Prostate gland (tissue), 2 donors: ENCODE measurements around the gene CD52. TPM values are rescaled to one million over a fixed set of nuclear protein-coding genes. Genes with fewer than 3 reads are reported as not detected.

Experiments
- DNase-seq: peaks from one replicate; pipeline ENCODE4 v3.0.0-alpha.2; 2019; ENCODE audit warnings: low spot score
- H3K27ac ChIP-seq, 2 donors: fragments of 200-600 bp; sonication (generic); 2 replicates each; pipeline ENCODE4 v1.5.1; 2017 to 2019
- H3K27me3 ChIP-seq: fragments of 200-600 bp; sonication (generic); replicated peaks from 2 replicates; pipeline ENCODE4 v1.5.1; 2019; ENCODE audit not compliant: insufficient read depth
- H3K36me3 ChIP-seq, 2 donors: fragments of 200-600 bp; sonication (generic); 1 replicate in 1 of 2; 2 replicates in 1 of 2; pipeline versions ENCODE4 v1.5.1 to v1.8.1; 2017 to 2019
- H3K4me1 ChIP-seq: fragments of 200-600 bp; sonication (generic); replicated peaks from 2 replicates; pipeline ENCODE4 v1.5.1; 2019
- H3K4me3 ChIP-seq, 2 donors: fragments of 200-600 bp; sonication (generic); 2 replicates each; pipeline ENCODE4 v1.5.1; 2017 to 2019
- H3K9me3 ChIP-seq: fragments of 200-600 bp; sonication (generic); 2 replicates; pipeline ENCODE4 v1.5.1; 2017
- CTCF ChIP-seq, 4 experiments: fragments of 200-600 bp in 2 of 4; fragments of 450-650 bp in 2 of 4; sonication (generic) in 2 of 4; IDR thresholded peaks; 1 replicate in 3 of 4; 2 replicates in 1 of 4; pipeline ENCODE4 v1.5.1; 2016 to 2019; ENCODE audit warnings: antibody characterized with exemption in 4 of 4, mild to moderate bottlenecking in 2 of 4, moderate library complexity in 2 of 4
- POLR2A ChIP-seq: fragments of 450-650 bp; IDR thresholded peaks from one replicate; pipeline ENCODE4 v1.6.1; 2016; ENCODE audit warnings: antibody characterized with exemption, mild to moderate bottlenecking
- POLR2AphosphoS5 ChIP-seq: sonication (generic); formaldehyde crosslinking; IDR thresholded peaks from one replicate; pipeline ENCODE4 v1.6.1; 2017; ENCODE audit warnings: antibody characterized with exemption
- WGBS: methylation state at CpG from one replicate; pipeline ENCODE4 v1.1.5; 2018; 5-methylcytosine and 5-hydroxymethylcytosine counted together
- intact Hi-C: fragments of 100-400 bp; cut with DNase I; formaldehyde crosslinking; loops from one replicate; pipeline ENCODE4 v1.14.2; 2022
- total RNA-seq, 2 donors: library from RNA; depleted of rRNA; stranded (reverse); fragments of >200 nt; gene quantifications; one replicate each; pipeline ENCODE4 v1.1.0, GENCODE V29; 2016

Gene CD52
- total RNA-seq, 2 donors from 2014 or later, result 3.2 to 5.3 TPM

- TF ChIP-seq POLR2A (peak; percentile 27), CTCF (IDR thresholded peaks at IDR 0.05) (no peak), POLR2AphosphoS5 (peak; percentile 82)
- Histone ChIP-seq H3K4me1 (peaks cover 23% of the 10 kb centered on the region), H3K27ac (peak overlapping the region; percentile 87 to 92), H3K36me3 (no peaks in the 10 kb centered on the region), H3K9me3 (no peaks in the 10 kb centered on the region), H3K27me3 (no peaks in the 10 kb centered on the region), H3K4me3 (no peak overlapping the region)
- DNase-seq, result peak; percentile 88
- intact Hi-C loops, result loop anchor here (5.0 kb wide), 2 partner anchors 46 to 166 kb away; partner anchors contain the start of genes CEP85 and PDIK1L
- 15% methylated on average over 4 of the region's 4 CpGs for WGBS
Measured at GRCh38 chr1:26278303-26278702, 39.5 kb upstream of the CD52 start.

- peak; percentile 0 for TF ChIP-seq POLR2AphosphoS5
- TF ChIP-seq POLR2A, result no peak
- H3K27me3 ChIP-seq, result no peaks in the 10 kb centered on the region
- H3K4me1 ChIP-seq, result peaks cover 23% of the 10 kb centered on the region
- no peaks in the 10 kb centered on the region for H3K36me3 ChIP-seq
- intact Hi-C loops, result loop anchor here (5.0 kb wide), 2 partner anchors 47 to 167 kb away; partner anchors contain the start of genes CEP85 and PDIK1L
- peak overlapping the region; percentile 77 to 91 for H3K4me3 ChIP-seq
- no peaks in the 10 kb centered on the region for H3K9me3 ChIP-seq
- peak overlapping the region; percentile 87 to 92 for H3K27ac ChIP-seq
- peak; percentile 46 for DNase-seq
- 36% methylated on average over 9 of the region's 9 CpGs for WGBS
Measured at GRCh38 chr1:26278724-26279455, 38.9 kb upstream of the CD52 start.

GRCh38 chr1:26279456-26280332 is 38.1 kb upstream of the CD52 start, which contains the start of gene SH3BGRL3:
Gene SH3BGRL3 (plus strand): TSS chr1:26280086. CDS start chr1:26280156, 70 bp downstream.
- no peaks in the 10 kb centered on the region for H3K36me3 ChIP-seq
- WGBS, result 2% methylated on average over 56 of the region's 66 CpGs
- intact Hi-C loops, result loop anchor here (5.0 kb wide), 2 partner anchors 47 to 167 kb away; partner anchors contain the start of genes CEP85 and PDIK1L
- TF ChIP-seq POLR2A, result peak; percentile 99
- TF ChIP-seq CTCF (IDR thresholded peaks at IDR 0.05), result peak in 3 of 4 experiments; percentile 11 to 45 (median 36)
- TF ChIP-seq POLR2AphosphoS5, result peak; percentile 89
- peaks cover 23% of the 10 kb centered on the region for H3K4me1 ChIP-seq
- peak within 1 kb of the TSS; percentile 77 to 91 for H3K4me3 ChIP-seq
- H3K9me3 ChIP-seq, result no peaks in the 10 kb centered on the region
- peak within 1 kb of the TSS; percentile 87 to 92 for H3K27ac ChIP-seq
- H3K27me3 ChIP-seq, result no peaks in the 10 kb centered on the region
- peak; percentile 87 for DNase-seq

- intact Hi-C loops, result no loop called here
- Histone ChIP-seq H3K4me3 (peak overlapping the region; percentile 77 to 91), H3K4me1 (peaks cover 23% of the 10 kb centered on the region), H3K27ac (peak overlapping the region; percentile 87 to 92), H3K9me3 (no peaks in the 10 kb centered on the region), H3K27me3 (no peaks in the 10 kb centered on the region), H3K36me3 (no peaks in the 10 kb centered on the region)
- TF ChIP-seq POLR2AphosphoS5 (no peak), POLR2A (no peak), CTCF (IDR thresholded peaks at IDR 0.05) (no peak)
- DNase-seq, result peak; percentile 24
- WGBS, result 35% methylated on average over 19 of the region's 20 CpGs
Measured at GRCh38 chr1:26280333-26281042, 37.3 kb upstream of the CD52 start.
